HG03571 (cell line): ENCODE results near the gene ADCK1.
A peak's percentile ranks its signal among the peaks of the same experiment; 100 is the strongest.
"Not testable (repeated sequence)": the region's sequence is repeated elsewhere in the genome, so short reads cannot be mapped to it uniquely, and the experiment has no call there.

ENCODE experiments used
- ATAC-seq: cut with Tn5 transposase; IDR thresholded peaks from one replicate; pipeline ENCODE4 v1.9.1; 2021; ENCODE audit not compliant: unreplicated experiment

Gene ADCK1, protein sequence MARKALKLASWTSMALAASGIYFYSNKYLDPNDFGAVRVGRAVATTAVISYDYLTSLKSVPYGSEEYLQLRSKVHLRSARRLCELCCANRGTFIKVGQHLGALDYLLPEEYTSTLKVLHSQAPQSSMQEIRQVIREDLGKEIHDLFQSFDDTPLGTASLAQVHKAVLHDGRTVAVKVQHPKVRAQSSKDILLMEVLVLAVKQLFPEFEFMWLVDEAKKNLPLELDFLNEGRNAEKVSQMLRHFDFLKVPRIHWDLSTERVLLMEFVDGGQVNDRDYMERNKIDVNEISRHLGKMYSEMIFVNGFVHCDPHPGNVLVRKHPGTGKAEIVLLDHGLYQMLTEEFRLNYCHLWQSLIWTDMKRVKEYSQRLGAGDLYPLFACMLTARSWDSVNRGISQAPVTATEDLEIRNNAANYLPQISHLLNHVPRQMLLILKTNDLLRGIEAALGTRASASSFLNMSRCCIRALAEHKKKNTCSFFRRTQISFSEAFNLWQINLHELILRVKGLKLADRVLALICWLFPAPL

GRCh38 chr14:77799863-77800730 is at the start of gene ADCK1:
TSS of gene ADCK1 (plus strand) at chr14:77800109. CDS start at chr14:77818979, 18,870 bp downstream.
- ATAC-seq = peak; percentile 90

- ATAC-seq = no peak
These were observed 47.6 kb upstream of the ADCK1 start for GRCh38 chr14:77752266-77752665.

- no peak for ATAC-seq
These were observed 47.0 kb upstream of the ADCK1 start for GRCh38 chr14:77752799-77753516.

GRCh38 chr14:77760381-77761204 is 39.3 kb upstream of the ADCK1 start, which contains the start of gene SNW1:
TSS of gene SNW1 (minus strand) at chr14:77761156. CDS start at chr14:77761127, 29 bp downstream.
- ATAC-seq = peak; percentile 92

DNA sequence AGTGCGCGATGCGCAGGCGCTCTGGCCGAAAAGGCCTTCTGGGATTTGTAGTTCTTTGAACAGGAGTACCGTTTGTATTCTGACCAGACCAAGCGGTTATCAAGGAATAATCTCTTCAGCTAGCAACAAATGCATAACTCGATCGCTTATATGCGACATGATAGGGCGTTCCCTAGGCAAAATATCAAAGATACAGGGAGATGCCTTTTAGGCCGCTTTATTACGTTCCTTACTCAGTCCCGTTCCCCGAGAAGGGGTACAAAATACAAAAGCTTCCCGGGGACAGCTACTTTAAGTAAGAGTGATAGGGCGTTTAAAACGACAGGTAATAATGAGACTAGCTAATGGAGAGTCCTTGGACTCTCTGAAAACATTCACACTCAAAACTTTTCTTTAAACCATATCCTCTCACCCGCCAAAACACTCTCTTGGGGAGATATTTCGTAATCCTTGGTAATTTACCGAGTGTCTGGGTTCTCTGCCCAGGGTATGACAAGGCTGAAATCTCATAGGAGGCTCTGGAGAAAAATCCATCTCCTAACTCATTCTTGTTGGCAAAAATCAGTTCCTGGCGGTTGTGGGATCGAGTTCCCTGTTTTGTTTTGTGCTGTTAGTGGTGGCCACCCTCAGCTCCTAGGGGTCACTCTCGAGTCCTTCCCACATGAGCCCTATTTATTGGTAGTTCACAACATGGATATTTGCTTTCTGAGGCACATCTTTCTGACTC is 38.5 kb upstream of the ADCK1 start:
- ATAC-seq = peak; percentile 11

DNA sequence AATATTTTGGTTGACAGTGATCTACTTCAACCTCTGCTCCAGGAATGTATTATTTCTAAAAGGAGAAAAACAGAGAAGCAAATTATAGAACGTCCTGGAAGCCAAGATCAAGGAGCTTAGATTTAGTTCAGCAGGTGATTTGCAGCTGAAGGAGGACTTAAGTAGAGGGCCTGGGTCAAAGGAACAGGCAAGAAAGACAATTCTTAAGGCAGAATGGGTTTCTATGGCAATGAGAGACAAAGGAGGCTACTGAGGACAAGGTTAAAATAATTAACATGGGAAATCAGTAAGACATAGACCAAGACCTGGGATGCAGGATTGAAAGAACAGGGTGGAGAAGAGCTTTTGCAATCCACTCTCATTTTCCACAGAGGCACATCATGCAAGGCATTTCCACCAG is 36.6 kb upstream of the ADCK1 start:
- ATAC-seq = no peak

DNA sequence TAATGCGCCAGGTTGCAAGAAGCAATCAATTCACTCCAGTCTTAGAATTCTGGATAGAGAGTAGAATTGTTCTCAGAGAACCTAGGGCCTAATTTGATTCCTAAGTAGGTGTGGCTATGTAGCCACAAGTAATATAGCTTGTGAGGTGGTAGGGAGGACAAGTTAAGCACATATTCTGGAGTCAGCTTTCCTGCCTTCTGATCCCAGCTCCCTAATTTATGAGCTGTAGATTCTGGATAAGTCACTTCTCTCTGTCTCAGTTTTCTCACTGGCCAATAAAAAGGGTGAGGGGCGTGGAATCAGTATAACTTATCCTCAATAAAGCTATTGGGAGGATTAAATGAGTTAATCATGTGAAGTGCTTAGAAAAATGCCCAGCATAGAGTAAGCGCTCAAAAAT is 35.9 kb upstream of the ADCK1 start:
- no peak for ATAC-seq

DNA sequence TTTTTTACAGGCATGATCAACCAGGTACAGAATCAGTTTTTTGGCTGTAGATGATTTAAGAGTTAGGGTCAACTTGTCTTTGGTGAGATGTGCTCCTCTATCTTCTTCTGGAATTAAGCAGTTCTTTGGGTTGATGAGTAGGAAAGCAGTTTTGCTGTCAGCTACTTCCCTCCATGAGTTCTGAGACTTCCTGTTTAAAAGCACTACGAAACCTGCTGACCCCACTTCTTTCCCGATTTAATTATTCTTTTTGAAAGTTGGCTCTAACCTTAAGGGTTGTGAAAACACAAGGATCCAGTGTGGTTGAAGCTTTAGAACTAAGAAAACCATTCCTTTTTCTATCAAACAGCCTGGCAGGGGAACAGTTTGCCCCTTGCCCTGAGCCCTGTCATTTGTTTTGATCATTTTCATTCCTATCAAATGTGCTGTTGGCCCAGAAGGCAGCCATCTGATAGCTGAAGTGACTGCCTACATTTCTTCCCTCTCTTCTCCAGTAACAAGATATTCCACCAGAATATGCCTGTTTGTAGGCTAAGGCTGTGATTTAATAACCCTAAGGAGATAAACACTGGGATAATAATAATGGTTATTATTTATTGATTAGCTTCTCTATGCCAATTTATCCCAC is 31.4 kb upstream of the ADCK1 start:
- ATAC-seq = not testable (repeated sequence)

- ATAC-seq = not testable (repeated sequence)
These were observed 25.9 kb upstream of the ADCK1 start for GRCh38 chr14:77773966-77774365.

DNA sequence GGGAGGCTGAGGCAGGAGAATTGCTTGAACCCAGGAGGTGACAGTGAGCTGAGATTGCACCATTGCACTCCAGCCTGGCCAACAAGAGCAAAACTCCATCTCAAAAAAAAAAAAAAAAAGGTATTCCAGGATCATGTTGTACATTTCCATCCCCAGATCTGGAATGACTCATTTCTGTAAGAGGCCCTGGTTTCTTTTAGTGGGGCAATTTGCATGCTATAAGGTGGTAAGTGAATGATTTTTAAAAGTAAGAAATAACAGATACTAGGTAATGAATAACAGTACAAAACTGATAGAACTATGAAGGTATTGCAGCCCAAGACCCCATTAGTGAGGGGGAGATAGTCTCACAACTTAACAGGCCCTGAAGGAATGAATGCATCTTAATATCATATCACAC is 17.7 kb upstream of the ADCK1 start:
- no peak for ATAC-seq

GRCh38 chr14:77786148-77786547 is 13.8 kb upstream of the ADCK1 start:
- no peak for ATAC-seq

DNA sequence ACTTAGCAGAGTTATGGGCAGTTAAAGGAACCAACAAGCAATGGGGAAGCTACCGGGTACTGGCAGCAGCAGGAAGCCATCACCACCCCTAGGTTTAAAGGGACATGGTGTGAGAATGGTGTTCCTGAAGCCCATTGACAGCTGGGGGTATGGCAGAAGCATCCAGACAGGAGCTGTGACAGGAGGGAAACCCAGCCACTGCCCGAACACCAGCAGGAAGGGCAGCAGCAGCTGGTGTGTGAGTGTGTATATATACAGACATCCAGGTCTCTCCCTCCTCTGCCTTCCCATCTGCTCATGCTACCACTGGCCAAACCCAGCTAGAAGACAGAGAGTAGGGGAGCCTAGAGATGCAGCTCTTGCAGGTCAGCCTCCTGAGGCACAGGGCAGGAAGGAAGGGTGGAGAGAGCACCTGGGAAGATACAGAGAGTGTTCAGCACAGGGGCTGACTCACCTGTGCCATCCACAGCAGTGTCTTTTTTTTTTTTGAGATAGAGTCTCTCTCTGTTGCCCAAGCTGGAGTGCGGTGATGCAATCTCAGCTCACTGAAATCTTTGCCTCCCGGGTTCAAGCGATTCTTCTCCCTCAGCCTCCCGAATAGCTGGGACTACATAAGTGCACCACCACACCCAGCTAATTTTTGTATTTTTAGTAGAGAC is 9.2 kb upstream of the ADCK1 start:
- no peak for ATAC-seq

DNA sequence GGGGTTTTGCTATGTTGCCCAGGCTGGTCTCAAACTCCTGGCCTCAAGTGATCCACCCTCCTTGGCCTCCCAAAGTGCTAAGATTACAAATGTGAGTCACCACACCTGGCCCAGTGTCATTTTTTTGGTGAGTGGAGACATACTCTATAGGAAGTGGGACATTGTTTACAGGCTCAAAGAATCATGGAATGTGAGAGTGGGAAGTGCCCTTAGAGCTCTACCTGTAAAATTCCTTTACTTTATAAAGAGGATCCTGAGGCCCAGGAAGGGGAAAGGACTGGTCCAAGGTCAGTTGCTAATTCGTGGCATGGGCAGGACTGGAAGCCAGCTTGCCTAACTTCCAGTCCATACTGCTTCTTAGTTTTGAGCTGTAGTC is 8.7 kb upstream of the ADCK1 start:
- no peak for ATAC-seq

DNA sequence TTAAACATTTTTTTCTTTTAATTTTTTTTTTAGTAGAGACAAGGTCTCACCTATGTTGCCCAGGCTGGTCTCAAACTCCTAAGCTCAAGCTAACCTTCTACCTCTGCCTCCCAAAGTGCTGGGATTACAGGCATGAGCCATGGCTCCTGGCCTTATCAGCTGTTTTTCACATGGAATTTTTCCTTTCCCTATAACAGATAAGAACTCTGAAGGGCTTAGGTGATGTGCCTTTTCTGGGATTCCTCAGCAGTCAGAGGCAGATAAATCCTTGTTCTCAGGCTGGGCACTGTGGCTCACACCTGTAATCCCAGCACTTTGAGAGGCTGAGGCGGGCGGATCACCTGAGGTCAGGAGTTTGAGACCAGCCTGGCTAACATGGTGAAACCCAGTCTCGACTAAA is 6.7 kb upstream of the ADCK1 start:
- ATAC-seq = not testable (repeated sequence)

DNA sequence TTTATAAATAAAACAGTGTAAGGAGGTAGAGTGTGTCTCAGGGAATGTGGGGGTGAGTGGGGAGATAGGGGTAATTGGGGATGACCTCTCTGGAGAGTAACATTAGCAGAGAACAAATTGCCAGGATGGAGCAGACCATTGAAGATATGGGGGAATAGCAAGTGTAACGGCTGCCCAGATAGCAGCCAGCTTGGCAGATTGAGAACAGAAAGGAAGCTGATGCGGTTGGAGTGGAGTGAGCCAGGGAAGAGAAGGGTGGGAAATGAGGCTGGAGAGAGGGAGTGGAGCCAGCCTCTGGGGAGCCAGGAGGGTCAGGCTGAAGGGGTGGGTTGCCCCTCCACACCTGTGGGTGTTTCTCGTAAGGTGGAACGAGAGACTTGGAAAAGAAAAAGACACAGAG is 5.6 kb upstream of the ADCK1 start:
- no peak for ATAC-seq

- ATAC-seq = not testable (repeated sequence)
These were observed 453 bp upstream of the ADCK1 start for GRCh38 chr14:77799456-77799855.

- ATAC-seq = no peak
These were observed 905 bp downstream of the ADCK1 start for GRCh38 chr14:77800814-77801213.

DNA sequence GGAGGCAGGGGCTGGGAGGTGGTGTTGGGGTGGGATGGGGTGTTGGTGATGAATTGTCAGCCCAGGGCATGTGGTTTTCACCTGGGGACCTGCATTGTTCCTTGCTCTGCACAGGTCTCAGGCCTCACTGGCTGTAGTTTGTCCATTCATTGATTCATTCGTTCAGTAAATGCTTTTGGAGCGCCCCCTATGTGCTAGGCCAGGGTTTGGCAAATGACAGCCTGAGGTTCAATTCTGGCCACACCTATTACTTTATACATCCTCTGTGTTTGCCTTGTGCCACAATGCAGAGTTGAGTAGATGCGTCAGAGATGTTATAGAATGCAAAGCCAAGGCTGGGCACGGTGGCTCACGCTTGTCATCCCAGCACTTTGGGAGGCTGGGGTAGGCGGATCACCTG is 4.7 kb downstream of the ADCK1 start:
- no peak for ATAC-seq

GRCh38 chr14:77805706-77806105 is 5.8 kb downstream of the ADCK1 start:
- ATAC-seq = no peak
